Activated CD8-positive, alpha-beta T cell treated with anti-CD3 and anti-CD28 coated beads for 36 hours (primary cell): ENCODE data around the gene PSD2. TPM values are rescaled to one million over a fixed set of nuclear protein-coding genes. Genes with fewer than 3 reads are reported as not detected.

ENCODE experiments used
- ATAC-seq: fragments of 200-7000 bp; cut with Tn5 transposase; one replicate; pipeline ENCODE4 v1.10.0; 2021; ENCODE audit warnings: mild to moderate bottlenecking, moderate library complexity
- CTCF ChIA-PET: fragments of 350-600 bp; sonication (Branson Sonifier 250); formaldehyde crosslinking; loops from one replicate; lab custom pipeline; 2021; ENCODE audit warnings: antibody characterized with exemption; lab: Charles Lee
- POLR2A ChIA-PET: fragments of 350-600 bp; sonication (Branson Sonifier 250); formaldehyde crosslinking; loops from one replicate; lab custom pipeline; 2021; ENCODE audit warnings: antibody characterized with exemption; lab: Charles Lee
- DNase-seq: peaks from one replicate; pipeline ENCODE4 v3.0.0-alpha.2; 2020
- H3K27ac Mint-ChIP-seq: one replicate; pipeline ENCODE4 v1.8.0; 2021; ENCODE audit warnings: mild to moderate bottlenecking, mixed read lengths
- H3K27me3 Mint-ChIP-seq: one replicate; pipeline ENCODE4 v1.8.0; 2021; ENCODE audit warnings: mixed read lengths
- H3K36me3 Mint-ChIP-seq: one replicate; pipeline ENCODE4 v1.8.0; 2021; ENCODE audit warnings: low read depth, mixed read lengths
- H3K4me1 Mint-ChIP-seq: one replicate; pipeline ENCODE4 v1.8.0; 2021; ENCODE audit warnings: low read depth, mixed read lengths
- H3K4me3 Mint-ChIP-seq: one replicate; pipeline ENCODE4 v1.8.0; 2021; ENCODE audit warnings: mild to moderate bottlenecking, moderate library complexity, mixed read lengths
- H3K9me3 Mint-ChIP-seq: one replicate; pipeline ENCODE4 v1.8.0; 2021; ENCODE audit warnings: mixed read lengths
- CTCF ChIP-seq: fragments of 200-600 bp; IDR thresholded peaks from one replicate; pipeline ENCODE4 v1.8.0; 2022; ENCODE audit warnings: antibody characterized with exemption, mild to moderate bottlenecking
- intact Hi-C: fragments of 100-400 bp; cut with micrococcal nuclease; formaldehyde crosslinking; loops from one replicate; pipeline ENCODE4 v1.10.0; 2022
- total RNA-seq, 2 experiments: library from RNA; stranded (reverse); gene quantifications; one replicate each; pipeline ENCODE4 v1.2.3, GENCODE V29; 2021

Gene PSD2
- total RNA-seq, 2 experiments from 2014 or later, result 0.14 TPM; not detected in 1

- intact Hi-C loops, result no loop called here
- DNase-seq (no peak), ATAC-seq (no peak)
- TF ChIP-seq CTCF, result no peak
- no peak overlapping the region for H3K27ac Mint-ChIP-seq
- CTCF ChIA-PET, result no interaction called here
- H3K36me3 Mint-ChIP-seq, result no peaks in the 10 kb centered on the region
- peaks cover 2% of the 10 kb centered on the region for H3K27me3 Mint-ChIP-seq
- H3K9me3 Mint-ChIP-seq, result peaks cover 4% of the 10 kb centered on the region
- H3K4me3 Mint-ChIP-seq, result no peak overlapping the region
- POLR2A ChIA-PET, result no interaction called here
- no peaks in the 10 kb centered on the region for H3K4me1 Mint-ChIP-seq
Observed at GRCh38 chr5:139822553-139823425, 27.2 kb downstream of the PSD2 start.

DNA sequence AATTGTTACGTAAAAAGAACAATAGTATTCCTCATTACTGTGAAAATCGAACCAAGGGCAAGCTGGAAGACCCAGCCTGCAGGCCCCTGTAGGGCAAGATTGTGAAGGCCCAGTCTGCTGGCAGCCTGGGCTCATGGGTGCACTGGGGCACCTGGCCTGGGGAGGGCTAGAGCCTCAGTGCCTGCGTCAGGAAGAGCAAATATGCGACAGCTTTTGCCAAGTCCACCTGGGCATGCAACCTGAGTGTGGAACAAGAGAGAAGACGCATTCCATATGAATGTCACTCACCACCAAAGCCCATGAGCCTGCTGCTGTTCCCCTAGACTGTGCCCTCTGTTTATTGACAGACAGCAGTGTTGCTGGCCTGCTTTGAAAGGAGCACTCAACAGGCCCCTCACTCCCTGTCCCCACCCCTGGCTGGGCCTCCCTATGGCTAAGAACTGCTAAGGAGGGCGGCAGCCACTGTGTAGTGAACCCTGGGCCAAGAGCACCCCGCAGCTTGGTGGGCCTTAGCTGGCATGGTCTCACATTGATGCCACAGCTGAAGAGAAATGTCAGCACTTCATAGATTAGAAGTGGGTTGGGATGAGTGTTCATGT lies 28.2 kb downstream of the PSD2 start:
- DNase-seq (no peak), ATAC-seq (no peak)
- peaks cover 1% of the 10 kb centered on the region for H3K9me3 Mint-ChIP-seq
- intact Hi-C loops, result no loop called here
- H3K27ac Mint-ChIP-seq, result no peak overlapping the region
- H3K27me3 Mint-ChIP-seq, result peaks cover 2% of the 10 kb centered on the region
- H3K4me3 Mint-ChIP-seq, result no peak overlapping the region
- no peaks in the 10 kb centered on the region for H3K4me1 Mint-ChIP-seq
- ChIA-PET POLR2A (no interaction called here), CTCF (interaction anchor here (1.4 kb wide), 1 partner anchor 20 kb away, joined by 4 read pairs; no protein-coding TSS in a partner anchor)
- no peaks in the 10 kb centered on the region for H3K36me3 Mint-ChIP-seq
- TF ChIP-seq CTCF, result no peak

DNA sequence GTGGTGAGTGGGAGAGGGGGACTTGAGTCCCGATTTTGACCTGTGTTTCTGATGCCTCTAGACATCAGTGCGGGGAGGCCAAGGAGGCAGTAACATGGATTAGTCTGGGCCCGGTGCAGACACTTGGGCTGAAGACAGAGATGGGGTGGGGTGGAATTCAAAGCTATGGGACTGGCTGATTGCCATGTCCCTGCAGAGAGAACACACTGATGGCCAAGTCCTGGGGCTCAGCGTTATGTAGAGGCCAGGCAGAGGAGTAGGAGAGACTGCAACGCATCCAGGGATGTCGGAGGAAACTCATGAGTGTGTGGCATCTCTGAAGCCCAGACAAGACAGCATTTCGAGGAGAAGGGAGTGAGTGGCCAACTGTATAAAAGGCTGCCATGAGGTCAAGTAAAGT lies 30.1 kb downstream of the PSD2 start:
- Mint-ChIP-seq H3K36me3 (no peaks in the 10 kb centered on the region), H3K9me3 (no peaks in the 10 kb centered on the region), H3K27ac (no peak overlapping the region), H3K4me3 (no peak overlapping the region), H3K4me1 (no peaks in the 10 kb centered on the region), H3K27me3 (peaks cover 2% of the 10 kb centered on the region)
- intact Hi-C loops, result no loop called here
- ATAC-seq (no peak), DNase-seq (no peak)
- POLR2A ChIA-PET, result no interaction called here
- CTCF ChIA-PET, result interaction anchor here (0.9 to 2.7 kb wide), 3 partner anchors 37 to 143 kb away, joined by 3 to 13 read pairs (median 3); no protein-coding TSS in a partner anchor
- no peak for TF ChIP-seq CTCF

DNA sequence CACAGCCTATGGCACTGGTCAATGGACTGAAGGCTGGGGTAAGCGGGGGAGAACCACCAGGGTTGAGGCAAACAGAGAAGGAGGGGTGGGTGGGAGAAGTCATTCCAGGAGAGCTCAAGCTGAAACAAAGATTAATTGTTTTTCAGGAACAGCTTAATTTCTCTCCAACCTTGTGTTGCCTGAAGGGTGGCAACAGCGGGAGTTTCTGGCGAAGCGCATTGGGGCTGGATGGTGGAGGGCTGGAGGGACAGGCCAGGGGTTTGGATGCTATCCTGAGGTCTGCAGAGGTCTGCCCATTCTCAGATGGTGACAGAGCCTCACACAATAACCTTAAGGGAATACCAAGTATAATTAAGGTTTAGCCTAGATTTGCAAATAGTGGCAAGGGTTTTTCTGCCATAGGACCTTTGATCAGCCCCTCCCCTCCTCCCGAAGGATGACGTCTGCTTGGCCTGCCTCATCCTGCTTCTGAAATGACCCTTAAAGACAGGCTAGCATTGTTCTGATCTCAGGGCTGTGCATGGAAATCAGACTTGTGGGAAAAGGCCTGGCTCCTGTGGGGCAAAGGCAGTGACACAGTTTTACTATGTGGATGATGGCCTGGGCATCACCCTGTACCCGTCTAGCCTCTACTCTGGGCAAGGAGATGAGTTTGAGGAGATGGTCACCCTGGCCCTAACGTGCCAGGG lies 32.7 kb downstream of the PSD2 start:
- CTCF ChIA-PET, result interaction anchor here (1.0 kb wide), 1 partner anchor 41 kb away, joined by 3 read pairs; no protein-coding TSS in a partner anchor
- H3K9me3 Mint-ChIP-seq, result no peaks in the 10 kb centered on the region
- intact Hi-C loops, result no loop called here
- ATAC-seq (no peak), DNase-seq (no peak)
- H3K36me3 Mint-ChIP-seq, result no peaks in the 10 kb centered on the region
- POLR2A ChIA-PET, result interaction anchor here (0.6 kb wide), 1 partner anchor 77 kb away, joined by 4 read pairs; no protein-coding TSS in a partner anchor
- no peaks in the 10 kb centered on the region for H3K4me1 Mint-ChIP-seq
- no peak overlapping the region for H3K27ac Mint-ChIP-seq
- no peak for TF ChIP-seq CTCF
- H3K27me3 Mint-ChIP-seq, result peaks cover 2% of the 10 kb centered on the region
- H3K4me3 Mint-ChIP-seq, result no peak overlapping the region
